KMS-11 (cell line): ENCODE results near the gene MAPK1.

Experiments used
- H2AFZ ChIP-seq: fragments of 200-600 bp; sonication (generic); 2 replicates; pipeline ENCODE4 v1.6.1; 2016; ENCODE audit warnings: antibody characterized with exemption, mixed run types, low read depth
- H3K27ac ChIP-seq: fragments of 200-600 bp; sonication (generic); 2 replicates; pipeline ENCODE4 v1.6.1; 2016; ENCODE audit warnings: mild to moderate bottlenecking, mixed run types
- H3K27me3 ChIP-seq: fragments of 200-600 bp; sonication (generic); 2 replicates; pipeline ENCODE4 v1.6.1; 2017; ENCODE audit warnings: mild to moderate bottlenecking, low read depth, mixed run types, moderate library complexity; ENCODE audit not compliant: insufficient read depth
- H3K36me3 ChIP-seq: fragments of 200-600 bp; sonication (generic); 2 replicates; pipeline ENCODE4 v1.6.1; 2017; ENCODE audit warnings: mild to moderate bottlenecking, mixed run types; ENCODE audit not compliant: insufficient read depth
- H3K4me1 ChIP-seq: fragments of 200-600 bp; sonication (generic); 2 replicates; pipeline ENCODE4 v1.6.1; 2016; ENCODE audit warnings: mild to moderate bottlenecking, low read depth, mixed run types; ENCODE audit not compliant: poor library complexity, severe bottlenecking
- H3K4me2 ChIP-seq: fragments of 200-600 bp; sonication (generic); 2 replicates; pipeline ENCODE4 v1.7.0; 2016; ENCODE audit warnings: mild to moderate bottlenecking, mixed run types
- H3K4me3 ChIP-seq: fragments of 200-600 bp; sonication (generic); IDR thresholded peaks from 2 replicates; pipeline ENCODE4 v1.6.1; 2017; ENCODE audit warnings: low read depth, low read length, mixed read lengths; ENCODE audit not compliant: insufficient read depth
- H3K79me2 ChIP-seq: fragments of 200-600 bp; sonication (generic); 2 replicates; pipeline ENCODE4 v1.6.1; 2016; ENCODE audit warnings: low read depth, mixed run types; ENCODE audit not compliant: insufficient read depth
- H3K9ac ChIP-seq: fragments of 200-600 bp; sonication (generic); 2 replicates; pipeline ENCODE4 v1.6.1; 2016; ENCODE audit warnings: mild to moderate bottlenecking, mixed run types
- H4K20me1 ChIP-seq: fragments of 200-600 bp; sonication (generic); 2 replicates; pipeline ENCODE4 v1.6.1; 2016; ENCODE audit warnings: mild to moderate bottlenecking, mixed run types; ENCODE audit not compliant: insufficient read depth
- TF ChIP-seq, protein P1 (sequence below): fragments of 200-600 bp; sonication (generic); conservative IDR thresholded peaks from 2 replicates; pipeline ENCODE4 v1.6.1; 2017; ENCODE audit warnings: low read depth, mild to moderate bottlenecking, antibody characterized with exemption, low read length, moderate library complexity, mixed read lengths

MAPK1 gene

DNA sequence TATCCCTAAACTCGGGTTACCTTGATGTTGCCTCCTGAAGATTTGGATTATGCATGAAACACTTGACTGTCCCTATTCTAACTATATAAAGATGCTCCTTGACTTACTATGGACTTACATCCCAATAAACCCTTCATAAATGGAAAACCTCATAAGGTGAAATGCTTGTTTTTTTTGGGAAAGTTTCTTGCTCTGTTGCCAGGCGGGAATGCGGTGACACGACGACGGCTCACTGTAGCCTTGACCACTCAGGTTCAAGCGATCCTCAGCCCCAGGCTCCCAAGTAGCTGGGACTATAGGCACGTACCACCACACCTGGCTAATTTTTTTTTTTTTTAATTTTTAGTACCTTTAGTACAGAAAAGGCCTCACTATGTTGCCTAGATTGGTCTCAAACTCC is 10.6 kb downstream of the MAPK1 start:
- TF ChIP-seq, protein P1, sequence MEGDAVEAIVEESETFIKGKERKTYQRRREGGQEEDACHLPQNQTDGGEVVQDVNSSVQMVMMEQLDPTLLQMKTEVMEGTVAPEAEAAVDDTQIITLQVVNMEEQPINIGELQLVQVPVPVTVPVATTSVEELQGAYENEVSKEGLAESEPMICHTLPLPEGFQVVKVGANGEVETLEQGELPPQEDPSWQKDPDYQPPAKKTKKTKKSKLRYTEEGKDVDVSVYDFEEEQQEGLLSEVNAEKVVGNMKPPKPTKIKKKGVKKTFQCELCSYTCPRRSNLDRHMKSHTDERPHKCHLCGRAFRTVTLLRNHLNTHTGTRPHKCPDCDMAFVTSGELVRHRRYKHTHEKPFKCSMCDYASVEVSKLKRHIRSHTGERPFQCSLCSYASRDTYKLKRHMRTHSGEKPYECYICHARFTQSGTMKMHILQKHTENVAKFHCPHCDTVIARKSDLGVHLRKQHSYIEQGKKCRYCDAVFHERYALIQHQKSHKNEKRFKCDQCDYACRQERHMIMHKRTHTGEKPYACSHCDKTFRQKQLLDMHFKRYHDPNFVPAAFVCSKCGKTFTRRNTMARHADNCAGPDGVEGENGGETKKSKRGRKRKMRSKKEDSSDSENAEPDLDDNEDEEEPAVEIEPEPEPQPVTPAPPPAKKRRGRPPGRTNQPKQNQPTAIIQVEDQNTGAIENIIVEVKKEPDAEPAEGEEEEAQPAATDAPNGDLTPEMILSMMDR = no peak
- no peaks in the 10 kb centered on the region for H3K36me3 ChIP-seq
- H3K4me3 ChIP-seq = no peak overlapping the region
- H4K20me1 ChIP-seq = peaks cover 10% of the 10 kb centered on the region; the same call in 1 of the 2 replicates
- H3K27ac ChIP-seq = no peak overlapping the region
- H3K4me2 ChIP-seq = no peak overlapping the region
- H3K9ac ChIP-seq = no peak overlapping the region
- H3K79me2 ChIP-seq = peaks cover 89% of the 10 kb centered on the region
- H3K4me1 ChIP-seq = peaks cover 31% of the 10 kb centered on the region
- no peaks in the 10 kb centered on the region for H3K27me3 ChIP-seq
- H2AFZ ChIP-seq = no peak overlapping the region

DNA sequence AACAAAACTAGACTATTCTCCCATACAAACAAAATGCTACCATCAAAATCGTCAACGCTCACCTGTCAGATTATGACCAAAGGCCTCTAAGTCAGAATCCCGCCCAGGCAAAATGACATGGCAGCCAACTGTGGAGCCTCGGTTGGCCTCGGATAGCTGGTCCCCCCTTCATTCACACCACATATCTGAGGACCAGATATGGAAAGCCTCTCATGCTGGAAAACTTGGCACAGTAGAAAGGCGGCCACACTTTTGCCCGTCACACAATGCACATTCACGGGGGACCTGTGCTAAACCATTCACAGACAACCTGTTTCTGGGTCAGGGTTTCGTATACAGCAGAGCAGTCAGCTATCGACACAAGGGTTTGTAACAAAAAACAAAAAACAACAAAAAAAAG is 11.2 kb downstream of the MAPK1 start:
- Histone ChIP-seq H4K20me1 (peaks cover 10% of the 10 kb centered on the region; the same call in 1 of the 2 replicates), H3K4me3 (no peak overlapping the region), H3K4me1 (peaks cover 25% of the 10 kb centered on the region), H3K27ac (no peak overlapping the region), H3K36me3 (no peaks in the 10 kb centered on the region), H3K4me2 (no peak overlapping the region), H3K27me3 (no peaks in the 10 kb centered on the region), H3K79me2 (peaks cover 89% of the 10 kb centered on the region), H2AFZ (no peak overlapping the region), H3K9ac (no peak overlapping the region)
- TF ChIP-seq, protein P1 = no peak

DNA sequence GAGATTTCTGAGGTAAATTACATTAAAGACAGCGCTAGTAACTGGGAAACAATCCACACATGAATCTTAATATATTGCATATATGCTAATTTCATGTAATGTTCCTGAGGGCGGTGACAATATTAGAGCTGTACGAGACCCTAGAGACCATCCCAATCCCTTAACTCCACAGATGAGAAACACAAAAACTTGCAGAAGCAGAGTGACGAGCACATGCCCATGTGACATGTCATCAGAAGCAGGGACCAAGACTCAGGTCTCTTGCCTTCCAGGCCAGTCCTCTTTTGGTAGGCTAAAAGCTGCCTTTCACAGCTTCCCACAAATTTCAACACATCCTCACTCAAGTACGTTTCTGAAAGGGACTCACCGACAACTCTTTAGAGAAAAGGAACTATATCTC is 11.8 kb downstream of the MAPK1 start:
- Histone ChIP-seq H4K20me1 (peaks cover 10% of the 10 kb centered on the region; the same call in 1 of the 2 replicates), H3K4me3 (no peak overlapping the region), H3K27me3 (no peaks in the 10 kb centered on the region), H3K4me1 (peaks cover 20% of the 10 kb centered on the region), H3K79me2 (peaks cover 90% of the 10 kb centered on the region), H3K27ac (no peak overlapping the region), H3K9ac (no peak overlapping the region), H3K36me3 (no peaks in the 10 kb centered on the region), H3K4me2 (no peak overlapping the region), H2AFZ (no peak overlapping the region)
- TF ChIP-seq, protein P1 = no peak

DNA sequence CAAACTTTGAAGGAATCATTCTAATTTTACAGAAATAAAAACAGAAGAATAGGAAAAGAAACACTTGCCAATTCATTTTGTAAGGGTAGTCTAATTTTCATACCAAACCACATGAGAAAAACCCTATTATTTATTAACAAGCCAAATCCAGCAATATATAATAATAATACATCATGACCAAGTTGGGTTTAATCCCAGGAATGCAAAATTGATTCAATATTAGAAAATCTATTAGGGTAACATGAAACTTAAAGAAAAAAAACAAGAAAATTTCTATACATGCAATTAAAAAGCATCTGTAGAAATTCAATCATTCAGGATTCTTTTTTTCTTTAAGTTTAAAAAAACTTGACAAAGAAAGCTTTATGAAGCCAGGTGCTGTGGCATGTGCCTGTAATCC is 16.8 kb downstream of the MAPK1 start:
- Histone ChIP-seq H3K9ac (no peak overlapping the region), H3K36me3 (no peaks in the 10 kb centered on the region), H3K4me2 (no peak overlapping the region), H3K4me3 (no peak overlapping the region), H2AFZ (no peak overlapping the region), H3K4me1 (peaks cover 13% of the 10 kb centered on the region), H3K27me3 (no peaks in the 10 kb centered on the region), H3K27ac (no peak overlapping the region), H4K20me1 (peaks cover 14% of the 10 kb centered on the region; the same call in 1 of the 2 replicates), H3K79me2 (peaks cover 82% of the 10 kb centered on the region)
- TF ChIP-seq, protein P1 = no peak
